Measurements from ENCODE around the gene PAPPA.

The PAPPA gene

GRCh38 chr9:116319480-116319879, 165.9 kb downstream of the PAPPA start:
- DNase-seq, result no peak

- DNase-seq, result no peak
Observed at GRCh38 chr9:116320290-116320689, 166.7 kb downstream of the PAPPA start.

- DNase-seq, result no peak
Observed at GRCh38 chr9:116322521-116322920, 168.9 kb downstream of the PAPPA start.

- no peak for DNase-seq
Observed at GRCh38 chr9:116323012-116323411, 169.4 kb downstream of the PAPPA start.

DNA sequence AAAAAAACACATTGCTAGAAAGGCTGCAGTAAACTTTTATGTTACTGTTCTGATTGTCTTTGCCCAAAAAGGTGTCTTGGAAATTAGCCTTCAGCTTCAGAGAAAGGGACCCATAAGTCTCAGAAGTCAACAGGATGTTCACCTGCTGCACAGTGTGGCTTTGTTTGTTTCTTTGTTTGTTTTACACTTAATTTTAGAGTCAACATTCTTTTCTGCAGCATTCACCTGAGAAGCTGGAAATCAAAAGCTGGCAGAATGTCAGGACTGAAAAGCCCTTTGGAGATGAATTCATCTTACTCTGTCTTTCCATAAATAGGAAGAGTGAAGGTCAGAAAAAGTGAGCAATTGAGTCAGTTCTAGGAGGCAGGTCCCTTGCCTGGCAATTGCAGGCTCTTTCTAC, 170.0 kb downstream of the PAPPA start:
- DNase-seq, result no peak

DNA sequence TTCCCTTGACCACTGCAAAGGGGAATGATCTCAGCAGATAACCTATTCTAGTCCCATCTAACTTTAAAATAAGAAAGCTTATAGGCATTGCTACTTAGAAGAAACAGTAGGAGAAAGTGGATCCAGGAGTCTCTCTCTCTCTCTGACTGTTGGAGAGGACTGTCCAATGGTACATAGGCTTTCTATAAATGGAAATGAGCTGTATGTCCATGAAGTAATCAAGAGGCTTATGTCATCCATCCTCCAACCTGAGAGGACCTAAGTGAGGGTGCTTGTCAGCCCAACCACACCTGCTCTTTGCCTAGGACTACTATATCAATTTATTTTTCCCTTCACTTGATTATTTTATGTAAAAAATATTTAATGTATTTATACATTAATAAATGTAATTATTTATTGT, 172.3 kb downstream of the PAPPA start:
- DNase-seq, result no peak

GRCh38 chr9:116327701-116328405, 174.3 kb downstream of the PAPPA start:
- no peak for DNase-seq

DNA sequence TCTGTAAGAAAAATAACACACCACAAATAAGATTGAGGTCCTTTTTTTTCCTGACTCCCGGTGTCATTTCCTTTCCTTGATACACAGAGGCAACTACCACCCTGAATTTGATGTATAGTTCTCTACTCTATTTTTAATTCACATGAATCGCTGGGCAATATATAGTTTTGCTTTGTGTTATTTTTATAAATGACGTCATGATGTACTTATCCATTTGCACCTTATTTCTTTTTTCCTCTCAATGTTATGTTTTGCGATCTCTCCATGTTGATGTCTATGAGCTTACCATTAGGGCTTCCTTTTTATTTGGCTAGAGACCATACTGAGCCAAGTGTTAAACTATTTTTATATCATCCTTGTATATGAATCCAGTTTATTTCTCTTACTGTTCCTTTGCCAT, 175.9 kb downstream of the PAPPA start:
- no peak for DNase-seq

DNA sequence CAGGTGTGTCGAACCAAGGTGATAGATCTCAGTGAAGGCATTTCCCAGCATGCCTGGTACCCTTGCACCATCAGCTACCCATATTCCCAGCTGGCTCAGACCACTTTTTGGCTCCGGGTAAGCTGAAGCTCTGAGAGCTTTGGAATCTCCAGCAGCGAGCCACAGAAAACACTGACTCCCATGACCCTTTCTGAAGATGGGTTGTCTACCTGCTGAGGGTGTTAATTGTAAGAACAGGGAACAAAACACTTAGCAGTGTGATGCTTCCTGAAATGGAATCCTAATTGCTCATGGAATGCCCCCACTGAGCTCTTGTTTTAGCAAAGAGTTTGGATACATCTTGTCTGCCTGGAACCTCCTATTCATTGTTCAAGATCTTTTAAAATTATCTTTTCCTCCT, 177.7 kb downstream of the PAPPA start:
- no peak for DNase-seq

DNA sequence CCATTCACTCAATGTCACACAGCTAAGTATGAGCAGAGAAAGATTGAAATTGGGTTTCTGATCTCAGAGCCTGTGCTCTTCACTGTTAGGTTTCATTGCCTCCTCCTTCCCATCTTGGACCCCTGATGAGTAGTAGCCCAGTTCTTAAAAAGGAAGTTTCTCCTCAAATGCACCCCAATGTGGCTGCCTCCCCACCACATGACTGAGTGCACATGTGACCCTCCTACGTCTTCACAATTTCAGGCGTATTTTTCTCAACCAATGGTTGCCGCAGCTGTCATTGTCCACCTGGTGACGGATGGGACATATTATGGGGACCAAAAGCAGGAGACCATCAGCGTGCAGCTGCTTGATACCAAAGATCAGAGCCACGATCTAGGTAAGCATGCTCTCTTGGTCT, 178.5 kb downstream of the PAPPA start:
- no peak for DNase-seq

DNA sequence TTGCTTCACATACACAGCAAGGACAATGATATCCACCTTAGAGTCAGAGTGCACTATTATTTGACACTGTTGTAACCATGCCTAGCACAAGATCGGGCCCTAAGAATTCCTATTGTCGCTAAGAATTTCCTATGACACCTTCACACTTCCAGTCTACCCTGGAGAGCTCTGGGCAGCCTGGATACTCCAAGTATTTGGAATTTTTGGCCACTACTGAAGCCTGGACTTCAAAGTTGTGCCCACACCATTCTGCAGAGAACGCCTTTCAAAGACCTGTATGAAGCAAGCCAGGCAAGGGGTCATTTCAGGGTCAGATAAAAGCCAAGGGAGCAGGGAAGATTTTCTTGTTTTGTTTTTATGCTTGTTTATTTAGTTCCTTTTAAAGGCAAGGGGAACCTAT, 179.7 kb downstream of the PAPPA start:
- no peak for DNase-seq

- DNase-seq, result no peak
Observed at GRCh38 chr9:116334546-116335150, 181.1 kb downstream of the PAPPA start.

DNA sequence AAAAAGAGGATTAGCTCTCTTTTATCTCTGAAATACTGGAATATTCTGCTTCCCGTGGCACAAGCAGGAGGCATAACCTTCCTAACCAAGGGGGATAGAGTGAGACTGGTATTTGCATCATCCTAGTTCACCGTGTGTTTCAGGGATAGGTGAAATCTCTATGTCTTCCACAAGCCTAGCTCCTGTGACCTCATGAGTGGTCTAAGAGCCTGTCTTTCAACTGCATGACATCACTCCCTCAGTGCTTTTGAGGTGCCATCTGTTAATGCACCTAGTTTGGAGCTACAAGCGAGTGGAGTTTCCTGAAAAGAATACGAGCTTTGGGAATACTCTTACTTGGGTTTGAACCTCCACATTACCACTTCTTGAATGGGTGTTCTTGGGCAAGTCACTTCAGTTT, 181.8 kb downstream of the PAPPA start:
- DNase-seq, result no peak

GRCh38 chr9:116336133-116336862, 182.7 kb downstream of the PAPPA start:
- DNase-seq, result no peak

DNA sequence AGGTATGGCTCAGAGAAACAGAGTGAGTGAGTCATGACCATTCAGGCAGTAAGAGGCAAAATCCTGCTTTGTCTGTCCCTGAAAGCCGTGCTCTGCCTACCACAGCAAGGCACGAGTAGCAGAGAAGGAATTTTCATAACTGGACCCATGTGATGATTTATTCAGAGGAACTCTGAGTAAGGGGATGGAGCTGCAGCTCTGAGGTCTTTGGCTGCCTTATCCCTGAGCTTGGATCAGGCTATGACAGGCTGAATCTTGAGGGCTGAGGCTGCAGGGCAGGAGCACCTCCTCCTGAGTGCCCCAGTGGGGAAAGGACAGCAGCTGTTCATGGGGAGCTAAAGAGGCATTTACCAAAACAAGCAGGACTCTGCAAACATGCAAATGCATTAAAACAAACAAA, 183.4 kb downstream of the PAPPA start:
- DNase-seq, result no peak

- DNase-seq, result no peak
Observed at GRCh38 chr9:116340270-116340669, 186.7 kb downstream of the PAPPA start.

- DNase-seq, result no peak
Observed at GRCh38 chr9:116342061-116342460, 188.5 kb downstream of the PAPPA start.

GRCh38 chr9:116342941-116343340, 189.3 kb downstream of the PAPPA start:
- DNase-seq, result no peak

DNA sequence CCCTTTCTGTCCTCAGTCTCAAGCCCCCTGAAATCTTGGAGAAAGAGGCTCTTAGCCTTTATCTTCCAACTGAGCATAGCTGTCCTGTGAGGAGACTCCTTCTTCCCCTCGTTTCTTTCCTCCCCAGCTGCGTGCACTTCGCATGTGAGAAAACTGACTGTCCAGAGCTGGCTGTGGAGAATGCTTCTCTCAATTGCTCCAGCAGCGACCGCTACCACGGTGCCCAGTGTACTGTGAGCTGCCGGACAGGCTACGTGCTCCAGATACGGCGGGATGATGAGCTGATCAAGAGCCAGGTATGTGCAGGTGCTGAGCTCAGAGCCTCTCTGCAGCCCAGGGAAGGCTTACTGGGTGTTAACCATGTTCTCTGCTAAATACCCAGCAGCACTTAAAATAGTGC, 190.8 kb downstream of the PAPPA start:
- DNase-seq, result no peak

DNA sequence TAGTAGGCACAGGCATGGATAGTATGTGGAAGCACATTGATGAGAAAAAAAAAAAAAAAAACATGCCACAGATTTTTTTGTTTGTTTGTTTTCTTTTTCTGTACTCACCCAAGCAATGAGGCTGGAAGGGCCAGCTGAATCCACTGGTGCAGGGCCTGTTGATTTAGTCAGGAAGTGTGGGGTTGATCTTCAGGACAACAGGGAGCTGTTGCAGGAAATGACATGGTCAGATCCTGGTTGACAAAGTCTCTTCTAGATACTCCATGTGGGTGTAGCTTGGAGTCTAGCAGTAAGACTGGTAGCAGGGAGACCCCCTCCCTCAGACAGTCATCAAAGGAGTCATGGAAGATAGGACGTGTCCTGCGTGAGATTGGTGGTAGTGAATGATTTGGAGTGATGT, 191.8 kb downstream of the PAPPA start:
- DNase-seq, result no peak

DNA sequence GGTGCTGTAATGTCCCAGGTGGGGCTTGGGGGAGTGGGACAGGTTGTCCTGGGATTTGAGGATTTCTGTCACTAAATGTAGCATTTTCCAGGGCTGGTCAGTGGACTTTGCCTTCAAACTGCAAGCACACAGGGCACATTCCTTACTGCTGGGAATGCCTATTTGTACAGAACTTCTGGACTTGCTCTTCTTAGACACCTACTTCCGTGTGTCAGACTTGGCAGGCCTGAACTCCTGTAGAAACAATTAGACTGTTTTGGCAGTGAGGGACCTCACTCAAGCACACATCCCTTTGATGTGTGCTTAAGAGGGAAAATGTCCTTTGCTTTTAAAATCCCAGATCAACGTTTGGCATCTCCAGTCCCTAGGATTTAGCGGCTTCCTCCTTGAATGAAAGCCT, 192.2 kb downstream of the PAPPA start:
- no peak for DNase-seq

DNA sequence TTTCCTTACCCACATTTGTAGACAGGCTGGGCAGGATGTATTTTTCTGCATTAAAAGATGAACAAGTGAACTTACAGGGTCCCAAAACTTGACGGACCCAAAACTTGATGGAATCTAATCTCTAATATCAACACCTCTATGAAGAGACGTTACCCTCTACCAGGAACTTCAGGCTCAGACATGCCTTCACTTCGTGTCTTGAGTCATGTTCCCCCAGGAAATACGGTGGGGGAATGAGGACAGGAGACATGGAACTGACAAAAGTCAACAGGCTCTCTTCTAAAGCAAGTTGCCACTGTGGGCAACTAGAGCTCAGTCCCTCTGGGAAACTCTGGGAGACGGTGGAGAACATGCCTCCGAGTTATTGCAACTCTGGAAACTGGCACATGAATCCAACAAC, 196.1 kb downstream of the PAPPA start:
- no peak for DNase-seq

DNA sequence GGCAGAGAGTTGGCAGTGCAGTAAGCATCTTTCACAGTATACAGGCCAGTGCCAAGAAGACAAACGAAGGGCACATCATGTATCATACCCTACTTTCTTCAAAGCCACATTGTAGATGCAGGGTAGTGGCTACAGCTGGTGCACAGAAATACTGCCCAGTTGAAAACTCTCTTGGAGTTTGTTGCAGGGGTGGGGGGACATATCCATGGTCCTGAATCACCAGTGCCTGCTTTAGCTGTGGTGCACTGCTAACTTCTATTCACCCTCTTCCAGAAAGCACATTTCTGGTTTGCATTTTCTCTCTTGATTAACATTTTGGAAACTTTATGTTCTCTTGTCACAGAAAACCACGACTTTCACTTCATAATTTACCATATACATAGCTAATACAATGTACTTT, 196.6 kb downstream of the PAPPA start:
- no peak for DNase-seq

DNA sequence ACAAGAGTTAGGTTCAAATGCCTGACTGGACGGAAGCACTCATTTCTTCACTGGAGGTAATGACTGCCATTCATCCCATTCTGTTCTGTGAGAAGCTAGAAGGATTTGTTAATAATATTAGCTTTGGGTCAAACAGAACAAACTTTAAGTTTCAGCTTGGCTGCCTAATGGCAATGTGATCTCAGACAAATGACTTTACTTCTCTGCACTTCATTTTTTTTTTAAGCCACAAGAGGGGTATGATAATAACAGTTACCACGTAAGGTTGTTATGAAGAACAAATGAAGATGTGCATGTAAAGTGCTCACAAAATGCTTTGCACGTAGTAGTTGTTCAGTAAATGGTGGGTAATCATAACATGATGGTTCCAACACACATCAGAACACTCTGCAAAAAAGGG, 199.4 kb downstream of the PAPPA start:
- no peak for DNase-seq

Data from femur (tissue), 1 donor.